Tibial nerve (tissue), 4 donors: Measurements from ENCODE around the gene GPC3. TPM values are rescaled to one million over a fixed set of nuclear protein-coding genes. Genes with fewer than 3 reads are reported as not detected.

Experiments used
- DNase-seq, 2 donors: peaks; one replicate each; pipeline ENCODE4 v3.0.0-alpha.2; 2019; ENCODE audit warnings: low spot score in 2 of 2
- H3K27ac ChIP-seq, 4 donors: fragments of 200-600 bp; sonication (generic) in 3 of 4; one replicate each; pipeline ENCODE4 v1.5.1; 2017 to 2019; ENCODE audit warnings: mild to moderate bottlenecking in 1 of 4
- H3K27me3 ChIP-seq, 2 donors: fragments of 200-600 bp; sonication (generic) in 1 of 2; one replicate each; pipeline versions ENCODE4 v1.5.1 to v1.6.0; 2017 to 2019
- H3K36me3 ChIP-seq, 3 donors: fragments of 200-600 bp; sonication (generic); one replicate each; pipeline ENCODE4 v1.5.1; 2018 to 2019
- H3K4me1 ChIP-seq, 4 donors: fragments of 200-600 bp; sonication (generic) in 3 of 4; one replicate each; pipeline ENCODE4 v1.5.1; 2017 to 2019
- H3K4me3 ChIP-seq, 4 donors: fragments of 200-600 bp; sonication (generic) in 3 of 4; one replicate each; pipeline ENCODE4 v1.5.1; 2017 to 2019; ENCODE audit warnings: mild to moderate bottlenecking in 1 of 4, moderate library complexity in 1 of 4
- H3K9me3 ChIP-seq, 4 donors: fragments of 200-600 bp; sonication (generic) in 3 of 4; one replicate each; pipeline ENCODE4 v1.5.1; 2017 to 2019
- EP300 ChIP-seq, 2 donors: sonication (generic); formaldehyde crosslinking; IDR thresholded peaks; one replicate each; pipeline ENCODE4 v1.6.1; 2017; ENCODE audit warnings: antibody characterized with exemption in 2 of 2, mild to moderate bottlenecking in 1 of 2
- POLR2A ChIP-seq, 2 donors: fragments of 450-650 bp; IDR thresholded peaks; one replicate each; pipeline ENCODE4 v1.6.1; 2017; ENCODE audit warnings: antibody characterized with exemption in 2 of 2, mild to moderate bottlenecking in 2 of 2, moderate library complexity in 2 of 2
- WGBS, 2 donors: methylation state at CpG; one replicate each; pipeline ENCODE4 v1.1.5; 2018; 5-methylcytosine and 5-hydroxymethylcytosine counted together
- total RNA-seq, 4 donors: library from RNA; depleted of rRNA; stranded (reverse); fragments of >200 nt; gene quantifications; one replicate each; pipeline ENCODE4 v1.1.0, GENCODE V29; 2016
- TF ChIP-seq, protein P1 (sequence below), 5 experiments: fragments of 200-600 bp in 3 of 5; fragments of 450-650 bp in 2 of 5; sonication (generic) in 3 of 5; IDR thresholded peaks; one replicate each; pipeline ENCODE4 v1.5.1; 2016 to 2019; ENCODE audit warnings: antibody characterized with exemption in 5 of 5, mild to moderate bottlenecking in 3 of 5, moderate library complexity in 2 of 5

Gene GPC3
- total RNA-seq, 4 donors from 2014 or later = 60.5 to 116 (median 72.8) TPM

DNA sequence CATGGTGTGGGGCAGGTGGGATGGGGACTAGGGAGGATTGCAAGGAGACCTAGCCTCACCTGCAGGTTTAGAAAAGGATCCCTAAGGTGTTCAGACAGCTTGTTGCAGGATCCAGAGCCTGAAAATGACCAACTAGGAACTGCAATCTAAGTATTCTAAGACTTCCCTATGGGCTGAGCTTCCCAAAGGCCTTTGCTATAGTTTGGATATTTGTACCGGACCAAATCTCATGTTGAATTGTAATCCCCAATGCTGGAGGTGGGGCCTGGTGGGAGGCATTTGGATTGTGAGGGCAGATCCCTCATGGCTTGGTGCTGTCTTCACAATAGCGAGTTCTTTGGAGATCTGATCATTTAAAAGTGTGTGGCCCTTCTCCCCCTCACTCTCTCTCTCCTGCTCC, 52.1 kb downstream of the GPC3 start:
- peaks cover 0 to 4% of the 10 kb centered on the region in 2 donors for H3K27me3 ChIP-seq
- no peak for DNase-seq
- no peaks in the 10 kb centered on the region for H3K9me3 ChIP-seq
- no peaks in the 10 kb centered on the region for H3K4me1 ChIP-seq
- H3K4me3 ChIP-seq = no peak overlapping the region
- WGBS, 2 donors = 75 to 95% methylated on average over 2 of the region's 2 CpGs
- no peaks in the 10 kb centered on the region for H3K36me3 ChIP-seq
- TF ChIP-seq POLR2A (IDR thresholded peaks at IDR 0.05) = no peak
- TF ChIP-seq EP300 (IDR thresholded peaks at IDR 0.05) = no peak
- TF ChIP-seq, protein P1, sequence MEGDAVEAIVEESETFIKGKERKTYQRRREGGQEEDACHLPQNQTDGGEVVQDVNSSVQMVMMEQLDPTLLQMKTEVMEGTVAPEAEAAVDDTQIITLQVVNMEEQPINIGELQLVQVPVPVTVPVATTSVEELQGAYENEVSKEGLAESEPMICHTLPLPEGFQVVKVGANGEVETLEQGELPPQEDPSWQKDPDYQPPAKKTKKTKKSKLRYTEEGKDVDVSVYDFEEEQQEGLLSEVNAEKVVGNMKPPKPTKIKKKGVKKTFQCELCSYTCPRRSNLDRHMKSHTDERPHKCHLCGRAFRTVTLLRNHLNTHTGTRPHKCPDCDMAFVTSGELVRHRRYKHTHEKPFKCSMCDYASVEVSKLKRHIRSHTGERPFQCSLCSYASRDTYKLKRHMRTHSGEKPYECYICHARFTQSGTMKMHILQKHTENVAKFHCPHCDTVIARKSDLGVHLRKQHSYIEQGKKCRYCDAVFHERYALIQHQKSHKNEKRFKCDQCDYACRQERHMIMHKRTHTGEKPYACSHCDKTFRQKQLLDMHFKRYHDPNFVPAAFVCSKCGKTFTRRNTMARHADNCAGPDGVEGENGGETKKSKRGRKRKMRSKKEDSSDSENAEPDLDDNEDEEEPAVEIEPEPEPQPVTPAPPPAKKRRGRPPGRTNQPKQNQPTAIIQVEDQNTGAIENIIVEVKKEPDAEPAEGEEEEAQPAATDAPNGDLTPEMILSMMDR (IDR thresholded peaks at IDR 0.05) = no peak
- no peak overlapping the region for H3K27ac ChIP-seq

DNA sequence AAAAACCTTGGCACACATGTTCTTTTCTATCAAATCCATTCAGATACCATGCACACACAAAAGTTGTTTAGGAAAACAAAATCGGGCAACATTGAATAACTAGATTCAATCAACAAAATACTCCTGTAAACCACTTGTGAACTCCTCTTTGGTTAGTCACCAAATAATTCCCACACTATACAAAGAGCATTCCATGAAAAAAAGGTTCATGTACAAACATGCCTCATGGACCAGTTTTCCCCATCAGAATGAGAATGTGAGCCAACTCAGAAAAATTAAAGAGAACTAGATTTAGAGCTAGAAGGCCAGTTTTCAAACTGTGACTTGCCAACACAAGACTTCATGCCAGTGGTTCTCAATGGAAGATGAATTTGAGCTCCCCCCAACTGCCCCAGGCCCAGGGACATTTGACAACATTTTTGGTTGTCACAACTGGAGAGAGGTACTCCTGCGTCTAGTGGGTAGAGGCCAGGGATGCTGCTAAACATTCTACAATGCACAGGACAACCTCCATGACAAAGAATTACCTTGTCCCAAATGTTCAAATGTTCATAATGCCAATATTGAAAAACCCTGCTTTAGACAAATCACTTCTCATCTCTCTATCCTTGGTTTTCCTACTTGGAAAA, 55.4 kb downstream of the GPC3 start:
- TF ChIP-seq, protein P1 (IDR thresholded peaks at IDR 0.05) = no peak
- TF ChIP-seq EP300 (IDR thresholded peaks at IDR 0.05) (no peak), POLR2A (IDR thresholded peaks at IDR 0.05) (no peak)
- WGBS, 2 donors = 69 to 79% methylated on average over 2 of the region's 2 CpGs
- DNase-seq = no peak

GRCh38 chrX:133928365-133928764, 57.0 kb downstream of the GPC3 start:
- Histone ChIP-seq H3K27me3 (no peaks in the 10 kb centered on the region), H3K4me1 (no peaks in the 10 kb centered on the region), H3K4me3 (no peak overlapping the region), H3K9me3 (no peaks in the 10 kb centered on the region), H3K27ac (no peak overlapping the region), H3K36me3 (no peaks in the 10 kb centered on the region)
- TF ChIP-seq, protein P1 (IDR thresholded peaks at IDR 0.05) = no peak
- TF ChIP-seq POLR2A (IDR thresholded peaks at IDR 0.05) (no peak), EP300 (IDR thresholded peaks at IDR 0.05) (no peak)
- DNase-seq = no peak
- 70 to 79% methylated on average over 1 of the region's 1 CpG for WGBS, 2 donors

More for the DNA sequence above, 55.4 kb downstream of the GPC3 start:
- Histone ChIP-seq H3K27ac (no peak overlapping the region), H3K27me3 (no peaks in the 10 kb centered on the region), H3K4me1 (no peaks in the 10 kb centered on the region), H3K9me3 (no peaks in the 10 kb centered on the region), H3K36me3 (no peaks in the 10 kb centered on the region), H3K4me3 (no peak overlapping the region)

- Histone ChIP-seq H3K9me3 (no peaks in the 10 kb centered on the region), H3K4me3 (no peak overlapping the region), H3K36me3 (no peaks in the 10 kb centered on the region), H3K27me3 (no peaks in the 10 kb centered on the region), H3K27ac (no peak overlapping the region), H3K4me1 (no peaks in the 10 kb centered on the region)
- no peak for DNase-seq
- 48 to 57% methylated on average over 3 to 4 of the region's 4 CpGs for WGBS, 2 donors
- TF ChIP-seq EP300 (IDR thresholded peaks at IDR 0.05) (no peak), POLR2A (IDR thresholded peaks at IDR 0.05) (no peak)
- TF ChIP-seq, protein P1 (IDR thresholded peaks at IDR 0.05) = no peak
These were observed 58.6 kb downstream of the GPC3 start for GRCh38 chrX:133926809-133927208.

DNA sequence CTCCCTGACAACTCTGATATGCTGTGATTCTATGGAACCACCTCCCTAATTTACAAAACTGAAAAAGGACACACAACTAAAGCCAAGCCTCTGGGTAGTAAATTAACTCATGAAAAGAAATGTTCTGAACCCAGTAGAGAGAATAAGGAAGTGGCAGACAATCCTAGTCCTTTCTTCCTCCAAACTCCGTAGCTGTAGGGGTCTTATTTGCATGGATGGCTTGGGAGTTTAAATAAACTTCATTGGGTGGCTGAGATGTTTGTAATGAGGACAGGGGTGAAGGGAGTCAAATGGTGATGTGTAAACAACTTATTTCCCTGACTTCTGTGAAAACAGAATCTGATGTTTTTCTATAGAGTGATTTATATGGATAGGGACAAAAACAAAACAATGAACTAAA, 59.3 kb downstream of the GPC3 start:
- TF ChIP-seq POLR2A (IDR thresholded peaks at IDR 0.05) = no peak
- TF ChIP-seq, protein P1 (IDR thresholded peaks at IDR 0.05) = no peak
- TF ChIP-seq EP300 (IDR thresholded peaks at IDR 0.05) = no peak
- H3K27ac ChIP-seq = no peak overlapping the region
- no peak for DNase-seq
- no peak overlapping the region for H3K4me3 ChIP-seq
- 58 to 83% methylated on average over 1 of the region's 1 CpG for WGBS, 2 donors
- H3K9me3 ChIP-seq = no peaks in the 10 kb centered on the region
- H3K36me3 ChIP-seq = no peaks in the 10 kb centered on the region
- H3K4me1 ChIP-seq = no peaks in the 10 kb centered on the region
- H3K27me3 ChIP-seq = no peaks in the 10 kb centered on the region
